Naive thymus-derived CD4-positive, alpha-beta T cell (primary cell): ENCODE data around the gene FABP1. TPM values are rescaled to one million over a fixed set of nuclear protein-coding genes. Genes with fewer than 3 reads are reported as not detected.

ENCODE experiments used
- ATAC-seq: fragments of 150-1000 bp; cut with Tn5 transposase; 2 replicates; pipeline ENCODE4 v1.10.0; 2021; ENCODE audit warnings: mild to moderate bottlenecking, moderate library complexity
- CTCF ChIA-PET: fragments of 350-600 bp; sonication (Branson Sonifier 250); formaldehyde crosslinking; loops from one replicate; lab custom pipeline; 2021; ENCODE audit warnings: antibody characterized with exemption; lab: Charles Lee
- POLR2A ChIA-PET: fragments of 350-600 bp; sonication (Branson Sonifier 250); formaldehyde crosslinking; loops from one replicate; lab custom pipeline; 2021; ENCODE audit warnings: antibody characterized with exemption, inconsistent platforms; lab: Charles Lee
- DNase-seq, 9 donors: peaks; one replicate each; pipeline versions ENCODE4 v3.0.0 to v3.0.0-alpha.2; 2020 to 2022; ENCODE audit warnings: mixed read lengths in 1 of 9
- H3K27ac ChIP-seq: one replicate; pipeline ENCODE4 v1.7.0; 2013; ENCODE audit warnings: mild to moderate bottlenecking, low read depth, low read length, moderate library complexity
- H3K27me3 ChIP-seq, 2 donors: one replicate each; pipeline ENCODE4 v1.7.0; 2013; ENCODE audit warnings: low read length in 2 of 2, mild to moderate bottlenecking in 2 of 2, moderate library complexity in 2 of 2; ENCODE audit not compliant: control insufficient read depth in 2 of 2, insufficient read depth in 2 of 2
- H3K36me3 ChIP-seq, 3 experiments: 1 replicate in 2 of 3; 2 replicates in 1 of 3; pipeline ENCODE4 v1.7.0; 2013; ENCODE audit warnings: low read length in 3 of 3, mild to moderate bottlenecking in 3 of 3, moderate library complexity in 1 of 3; ENCODE audit not compliant: insufficient read depth in 3 of 3, control insufficient read depth in 2 of 3
- H3K4me1 ChIP-seq, 2 donors: one replicate each; pipeline ENCODE4 v1.7.0; 2013; ENCODE audit warnings: low read length in 2 of 2, mild to moderate bottlenecking in 2 of 2, moderate library complexity in 1 of 2; ENCODE audit not compliant: control insufficient read depth in 2 of 2, insufficient read depth in 2 of 2
- H3K4me3 ChIP-seq: 2 replicates; pipeline ENCODE4 v1.7.0; 2013; ENCODE audit warnings: mild to moderate bottlenecking, low read length
- H3K9me3 ChIP-seq, 3 experiments: 1 replicate in 2 of 3; 2 replicates in 1 of 3; pipeline ENCODE4 v1.7.0; 2013; ENCODE audit warnings: low read length in 3 of 3; ENCODE audit not compliant: control insufficient read depth in 2 of 3
- H3K27ac Mint-ChIP-seq, 9 donors: one replicate each; pipeline ENCODE4 v1.8.0; 2020 to 2022; ENCODE audit warnings: mixed read lengths in 9 of 9, mild to moderate bottlenecking in 8 of 9, moderate library complexity in 5 of 9, inconsistent platforms in 2 of 9
- H3K27me3 Mint-ChIP-seq, 5 donors: one replicate each; pipeline ENCODE4 v1.8.0; 2021 to 2022; ENCODE audit warnings: mixed read lengths in 5 of 5, mild to moderate bottlenecking in 1 of 5
- H3K36me3 Mint-ChIP-seq, 5 donors: one replicate each; pipeline ENCODE4 v1.8.0; 2020 to 2022; ENCODE audit warnings: mixed read lengths in 5 of 5, mild to moderate bottlenecking in 3 of 5, inconsistent platforms in 1 of 5
- H3K4me1 Mint-ChIP-seq, 7 donors: one replicate each; pipeline ENCODE4 v1.8.0; 2020 to 2022; ENCODE audit warnings: mixed read lengths in 7 of 7, mild to moderate bottlenecking in 3 of 7, inconsistent platforms in 1 of 7
- H3K4me3 Mint-ChIP-seq, 10 donors: one replicate each; pipeline ENCODE4 v1.8.0; 2020 to 2022; ENCODE audit warnings: mild to moderate bottlenecking in 10 of 10, mixed read lengths in 10 of 10, moderate library complexity in 6 of 10, inconsistent platforms in 2 of 10
- H3K9me3 Mint-ChIP-seq, 11 donors: one replicate each; pipeline ENCODE4 v1.8.0; 2020 to 2022; ENCODE audit warnings: mixed read lengths in 11 of 11, mild to moderate bottlenecking in 4 of 11, inconsistent platforms in 1 of 11, moderate library complexity in 1 of 11
- intact Hi-C, 2 donors: fragments of 100-400 bp; cut with micrococcal nuclease; formaldehyde crosslinking; loops; one replicate each; pipeline ENCODE4 v1.15.1; 2023
- polyA plus RNA-seq, 2 donors: library from polyadenylated mRNA; unstranded; fragments of 300-500 nt; fragmentation: Illumina TruSeq; gene quantifications; one replicate each; pipeline ENCODE4 v1.2.3, GENCODE V29; 2021
- total RNA-seq, 6 experiments: library from RNA in 5 of 6; stranded (reverse) in 5 of 6; gene quantifications; 1 replicate in 5 of 6; 2 replicates in 1 of 6; pipeline ENCODE4 v1.2.3 and lab custom pipeline; 2021 to 2026

Gene FABP1
- total and polyA plus RNA-seq, 7 experiments from 2014 or later: not detected

GRCh38 chr2:88159481-88159880, 31.6 kb upstream of the FABP1 start:
- H3K36me3 ChIP-seq: no peaks in the 10 kb centered on the region
- ChIA-PET CTCF (interaction anchor here (0.6 to 6.9 kb wide), 6 partner anchors 10 to 115 kb away, joined by 3 to 115 read pairs (median 4); no protein-coding TSS in a partner anchor), POLR2A (no interaction called here)
- H3K4me1 Mint-ChIP-seq: peaks cover 0 to 5% (median 0%) of the 10 kb centered on the region in 7 donors
- no peak for DNase-seq
- no peak for ATAC-seq
- peaks cover 0 to 3% (median 0%) of the 10 kb centered on the region in 11 donors for H3K9me3 Mint-ChIP-seq
- intact Hi-C loops: no loop called here
- peaks cover 0 to 16% (median 0%) of the 10 kb centered on the region in 5 donors for H3K27me3 Mint-ChIP-seq
- no peak overlapping the region for H3K27ac Mint-ChIP-seq
- H3K27ac ChIP-seq: no peak overlapping the region
- no peak overlapping the region for H3K4me3 Mint-ChIP-seq
- H3K36me3 Mint-ChIP-seq: no peaks in the 10 kb centered on the region
- H3K4me1 ChIP-seq: no peaks in the 10 kb centered on the region
- H3K9me3 ChIP-seq: no peaks in the 10 kb centered on the region
- H3K27me3 ChIP-seq: no peaks in the 10 kb centered on the region
- H3K4me3 ChIP-seq: no peak overlapping the region

- Histone ChIP-seq H3K36me3 (no peaks in the 10 kb centered on the region), H3K4me3 (no peak overlapping the region), H3K4me1 (no peaks in the 10 kb centered on the region), H3K27ac (no peak overlapping the region), H3K27me3 (no peaks in the 10 kb centered on the region), H3K9me3 (peaks cover 0 to 22% (median 4%) of the 10 kb centered on the region in 3 experiments)
- Mint-ChIP-seq H3K4me1 (no peaks in the 10 kb centered on the region), H3K9me3 (peaks cover 11 to 49% (median 26%) of the 10 kb centered on the region in 11 donors), H3K27ac (no peak overlapping the region), H3K27me3 (peaks cover 12 to 27% (median 26%) of the 10 kb centered on the region in 5 donors), H3K4me3 (no peak overlapping the region), H3K36me3 (peaks cover 0 to 30% (median 13%) of the 10 kb centered on the region in 5 donors)
- no peak for DNase-seq
- POLR2A ChIA-PET: no interaction called here
- intact Hi-C loops: no loop called here
- ATAC-seq: no peak
- CTCF ChIA-PET: interaction anchor here (1.3 kb wide), 1 partner anchor 89 kb away, joined by 3 read pairs; no protein-coding TSS in a partner anchor
Observed at GRCh38 chr2:88148929-88149438, 21.1 kb upstream of the FABP1 start.

DNA sequence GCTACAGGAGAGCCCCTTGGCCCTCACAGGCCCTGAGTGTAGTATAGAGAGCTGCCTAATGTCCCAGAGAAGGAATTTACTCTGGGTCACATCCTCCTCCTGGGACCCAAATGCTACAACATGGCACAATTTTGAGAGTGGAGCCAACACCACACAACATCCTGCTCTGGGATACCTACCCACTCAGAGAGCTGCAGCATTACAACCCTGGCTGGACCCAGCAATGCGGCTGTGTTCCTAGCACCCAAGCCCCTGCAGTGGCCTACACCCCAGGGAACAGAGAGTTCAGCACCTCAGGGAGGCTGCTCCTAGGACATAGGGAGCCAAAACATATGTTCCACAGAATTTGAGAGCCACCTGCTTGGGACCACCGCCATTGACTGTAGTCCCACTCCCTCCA, 19.3 kb upstream of the FABP1 start:
- POLR2A ChIA-PET: no interaction called here
- peaks cover 17 to 37% (median 24%) of the 10 kb centered on the region in 5 donors for H3K27me3 Mint-ChIP-seq
- ATAC-seq: no peak

DNA sequence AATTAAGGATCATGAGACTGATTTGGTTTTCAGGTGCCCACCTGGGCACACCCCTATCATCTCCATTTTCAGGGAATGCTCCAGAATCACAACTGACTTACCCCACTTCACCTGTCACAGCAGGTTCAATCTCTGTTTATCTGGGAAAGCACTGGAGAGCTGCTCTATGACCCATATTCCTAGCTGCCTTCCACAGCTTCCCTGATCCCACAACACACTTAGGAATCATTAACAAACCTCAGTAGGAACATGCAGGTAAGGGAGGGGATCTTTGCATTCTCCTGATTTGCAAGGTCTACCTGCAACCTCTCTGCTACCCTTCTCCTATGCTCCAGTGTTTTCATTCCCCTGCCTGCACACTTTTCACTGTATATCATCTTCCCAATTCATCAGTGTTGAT, 18.7 kb upstream of the FABP1 start:
- POLR2A ChIA-PET: no interaction called here
- no peak overlapping the region for H3K27ac Mint-ChIP-seq
- no peaks in the 10 kb centered on the region for H3K4me1 ChIP-seq

More for the DNA sequence above, 19.3 kb upstream of the FABP1 start:
- H3K4me3 ChIP-seq: no peak overlapping the region
- no peaks in the 10 kb centered on the region for H3K36me3 ChIP-seq
- H3K27me3 ChIP-seq: no peaks in the 10 kb centered on the region
- intact Hi-C loops: no loop called here
- Mint-ChIP-seq H3K4me3 (no peak overlapping the region), H3K9me3 (peaks cover 11 to 48% (median 20%) of the 10 kb centered on the region in 11 donors), H3K4me1 (no peaks in the 10 kb centered on the region), H3K36me3 (peaks cover 0 to 18% (median 9%) of the 10 kb centered on the region in 5 donors), H3K27ac (no peak overlapping the region)
- H3K9me3 ChIP-seq: peaks cover 0 to 16% (median 4%) of the 10 kb centered on the region in 3 experiments
- DNase-seq: no peak
- CTCF ChIA-PET: no interaction called here
- no peak overlapping the region for H3K27ac ChIP-seq
- H3K4me1 ChIP-seq: no peaks in the 10 kb centered on the region

DNA sequence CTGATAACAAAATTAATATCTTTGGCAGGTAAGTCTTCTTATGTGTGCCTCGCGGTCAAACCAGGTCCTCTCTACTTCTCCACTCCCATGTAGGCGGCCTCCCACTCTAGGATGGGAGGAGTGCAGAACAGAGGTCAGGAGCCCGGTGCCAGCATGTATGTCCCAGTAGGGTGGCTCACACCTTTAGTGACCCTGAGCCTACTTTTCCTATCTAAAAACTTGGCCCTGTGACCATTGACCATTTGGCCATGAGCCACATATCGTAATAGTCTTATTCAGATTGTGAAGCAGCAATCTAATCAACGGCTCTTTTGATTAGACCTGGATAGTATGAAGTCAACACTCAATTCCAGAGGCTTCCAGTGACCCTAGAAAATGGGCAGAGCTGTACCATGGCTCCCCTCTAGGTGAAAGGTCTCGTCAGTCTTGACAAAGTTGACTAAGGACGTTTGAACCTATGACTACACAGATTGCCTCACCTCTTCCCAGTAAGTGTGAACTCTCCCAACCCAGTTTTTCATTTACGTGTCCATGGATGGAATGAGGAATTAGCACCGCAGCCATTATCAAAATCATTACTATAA, 17.1 kb upstream of the FABP1 start:
- Mint-ChIP-seq H3K36me3 (peaks cover 0 to 13% (median 6%) of the 10 kb centered on the region in 5 donors), H3K4me3 (no peak overlapping the region), H3K9me3 (peaks cover 11 to 43% (median 17%) of the 10 kb centered on the region in 11 donors), H3K27ac (no peak overlapping the region), H3K27me3 (peaks cover 17 to 47% (median 27%) of the 10 kb centered on the region in 5 donors), H3K4me1 (no peaks in the 10 kb centered on the region)
- no peaks in the 10 kb centered on the region for H3K4me1 ChIP-seq
- H3K27me3 ChIP-seq: no peaks in the 10 kb centered on the region
- ATAC-seq (no peak), DNase-seq (no peak)
- no peaks in the 10 kb centered on the region for H3K36me3 ChIP-seq
- intact Hi-C loops: no loop called here
- H3K9me3 ChIP-seq: peaks cover 0 to 19% (median 4%) of the 10 kb centered on the region in 3 experiments
- H3K4me3 ChIP-seq: no peak overlapping the region
- ChIA-PET POLR2A (no interaction called here), CTCF (no interaction called here)
- no peak overlapping the region for H3K27ac ChIP-seq

More for the DNA sequence above, 18.7 kb upstream of the FABP1 start:
- CTCF ChIA-PET: no interaction called here
- intact Hi-C loops: no loop called here
- DNase-seq (no peak), ATAC-seq (no peak)
- Histone ChIP-seq H3K9me3 (peaks cover 0 to 19% (median 4%) of the 10 kb centered on the region in 3 experiments), H3K36me3 (no peaks in the 10 kb centered on the region), H3K27ac (no peak overlapping the region), H3K27me3 (no peaks in the 10 kb centered on the region), H3K4me3 (no peak overlapping the region)
- Mint-ChIP-seq H3K27me3 (peaks cover 17 to 36% (median 27%) of the 10 kb centered on the region in 5 donors), H3K36me3 (peaks cover 0 to 13% (median 6%) of the 10 kb centered on the region in 5 donors), H3K4me1 (no peaks in the 10 kb centered on the region), H3K9me3 (peaks cover 11 to 48% (median 20%) of the 10 kb centered on the region in 11 donors), H3K4me3 (no peak overlapping the region)

- ChIA-PET POLR2A (no interaction called here), CTCF (no interaction called here)
Observed at GRCh38 chr2:88144271-88144670, 16.4 kb upstream of the FABP1 start.

More at GRCh38 chr2:88144271-88144670, 16.4 kb upstream of the FABP1 start:
- ATAC-seq (no peak), DNase-seq (no peak)
- no peak overlapping the region for H3K4me3 Mint-ChIP-seq
- H3K9me3 Mint-ChIP-seq: peaks cover 9 to 40% (median 16%) of the 10 kb centered on the region in 11 donors
- Histone ChIP-seq H3K9me3 (peaks cover 0 to 19% (median 3%) of the 10 kb centered on the region in 3 experiments), H3K36me3 (no peaks in the 10 kb centered on the region), H3K27ac (no peak overlapping the region), H3K27me3 (no peaks in the 10 kb centered on the region), H3K4me3 (no peak overlapping the region), H3K4me1 (no peaks in the 10 kb centered on the region)
- no peak overlapping the region for H3K27ac Mint-ChIP-seq
- H3K4me1 Mint-ChIP-seq: no peaks in the 10 kb centered on the region
- intact Hi-C loops: no loop called here
- H3K27me3 Mint-ChIP-seq: peaks cover 17 to 51% (median 29%) of the 10 kb centered on the region in 5 donors
- peaks cover 0 to 10% (median 5%) of the 10 kb centered on the region in 5 donors for H3K36me3 Mint-ChIP-seq
